HCT116 (cell line): ENCODE measurements around the gene MROH7. TPM values are rescaled to one million over a fixed set of nuclear protein-coding genes. Genes with fewer than 3 reads are reported as not detected.

Source experiments
- ATAC-seq: fragments of 200-7000 bp; cut with Tn5 transposase; 2 replicates; pipeline ENCODE4 v1.9.1; 2020; ENCODE audit warnings: mild to moderate bottlenecking, moderate library complexity
- BruUV-seq: library from RNA; stranded (reverse); fragments of 400-500 nt; replicated peaks from 2 replicates; lab custom pipeline; 2021; lab: Mats Ljungman, UMichigan
- CTCF ChIA-PET: fragments of 300-600 bp; sonication (Branson Sonifier 250); formaldehyde crosslinking; loops from one replicate; lab custom pipeline; 2021; ENCODE audit warnings: antibody characterized with exemption; lab: Charles Lee
- POLR2A ChIA-PET: fragments of 300-600, 350-600 bp; sonication (Branson Sonifier 250); formaldehyde crosslinking; loops from one replicate; lab custom pipeline; 2021; ENCODE audit warnings: antibody characterized with exemption; lab: Charles Lee
- RAD21 ChIA-PET, 2 experiments: fragments of 300-600 bp; sonication (Branson Sonifier 250); formaldehyde crosslinking; loops; one replicate each; lab custom pipeline; 2023; ENCODE audit warnings: low total read pairs in 2 of 2; ENCODE audit not compliant: uncharacterized antibody in 2 of 2, unreplicated experiment in 2 of 2, low non-redundant PET in 1 of 2; lab: Charles Lee
- DNase-seq: peaks from one replicate; pipeline ENCODE4 v3.0.0-alpha.2; 2010; ENCODE audit warnings: low read depth, low spot score
- H2AFZ ChIP-seq: fragments of 200-600 bp; shearing (Covaris generic), sonication (generic); 2 replicates; pipeline ENCODE4 v1.6.1; 2017; ENCODE audit warnings: low read depth, mixed run types, mixed read lengths, antibody characterized with exemption, low read length; ENCODE audit not compliant: poor library complexity, severe bottlenecking
- H3K27ac ChIP-seq: 2 replicates; pipeline ENCODE4 v1.5.1; 2012; ENCODE audit warnings: low read depth, low read length
- H3K27me3 ChIP-seq: fragments of 200-600 bp; sonication (generic); 2 replicates; pipeline ENCODE4 v1.6.1; 2016; ENCODE audit warnings: mixed run types, low read length, mixed read lengths; ENCODE audit not compliant: insufficient read depth
- H3K36me3 ChIP-seq, 2 experiments: fragments of 200-500 bp in 1 of 2; fragments of 200-600 bp in 1 of 2; sonication (Bioruptor generic) in 1 of 2; sonication (generic) in 1 of 2; 2 replicates each; pipeline versions ENCODE4 v1.5.1 to v1.6.1; 2014 to 2016; ENCODE audit warnings: low read length in 2 of 2, inconsistent platforms in 1 of 2, mixed read lengths in 1 of 2, mixed run types in 1 of 2; ENCODE audit not compliant: insufficient read depth in 2 of 2, control insufficient read depth in 1 of 2
- H3K4me1 ChIP-seq, 2 experiments: fragments of 200-600 bp in 1 of 2; sonication (generic) in 1 of 2; 2 replicates each; pipeline versions ENCODE4 v1.5.1 to v1.6.1; 2012 to 2017; ENCODE audit warnings: low read length in 2 of 2, inconsistent platforms in 1 of 2, mild to moderate bottlenecking in 1 of 2, mixed read lengths in 1 of 2, mixed run types in 1 of 2, moderate library complexity in 1 of 2; ENCODE audit not compliant: insufficient read depth in 2 of 2, control insufficient read depth in 1 of 2
- H3K4me2 ChIP-seq: fragments of 200-600 bp; sonication (generic); 2 replicates; pipeline ENCODE4 v1.6.1; 2017; ENCODE audit warnings: mixed run types, low read length, mixed read lengths
- H3K4me3 ChIP-seq, 2 experiments: fragments of 200-600 bp in 1 of 2; sonication (generic) in 1 of 2; replicated peaks in 1 of 2; 2 replicates each; pipeline ENCODE4 v1.5.1; 2011 to 2016; ENCODE audit warnings: low read length in 2 of 2, control low read depth in 1 of 2, low read depth in 1 of 2, mild to moderate bottlenecking in 1 of 2, mixed read lengths in 1 of 2, mixed run types in 1 of 2
- H3K79me2 ChIP-seq: fragments of 200-600 bp; sonication (generic); 2 replicates; pipeline ENCODE4 v1.6.1; 2017; ENCODE audit warnings: mild to moderate bottlenecking, mixed run types, low read length, moderate library complexity, mixed read lengths; ENCODE audit not compliant: insufficient read depth
- H3K9ac ChIP-seq: fragments of 200-600 bp; sonication (generic); 2 replicates; pipeline ENCODE4 v1.6.1; 2016; ENCODE audit warnings: low read length, mixed read lengths
- H3K9me2 ChIP-seq: fragments of 200-600 bp; sonication (generic), shearing (Covaris generic); 2 replicates; pipeline ENCODE4 v1.6.1; 2017; ENCODE audit warnings: mixed run types, mild to moderate bottlenecking, moderate library complexity; ENCODE audit not compliant: insufficient read depth
- H3K9me3 ChIP-seq, 2 experiments: fragments of 200-500 bp in 1 of 2; fragments of 200-600 bp in 1 of 2; sonication (Bioruptor generic) in 1 of 2; sonication (generic) in 1 of 2; 2 replicates each; pipeline ENCODE4 v1.6.1; 2014 to 2017; ENCODE audit warnings: low read length in 2 of 2, mixed read lengths in 2 of 2, inconsistent platforms in 1 of 2, low read depth in 1 of 2, mild to moderate bottlenecking in 1 of 2, mixed run types in 1 of 2, moderate library complexity in 1 of 2; ENCODE audit not compliant: control insufficient read depth in 1 of 2, insufficient read depth in 1 of 2
- H4K20me1 ChIP-seq: fragments of 200-600 bp; sonication (generic), shearing (Covaris generic); 2 replicates; pipeline ENCODE4 v1.6.1; 2017; ENCODE audit warnings: mixed run types, mild to moderate bottlenecking, moderate library complexity; ENCODE audit not compliant: insufficient read depth
- CBX3 ChIP-seq: IDR thresholded peaks from 2 replicates; pipeline ENCODE4 v1.6.1; 2012; ENCODE audit warnings: low read depth
- CEBPB ChIP-seq: IDR thresholded peaks from 2 replicates; pipeline ENCODE4 v1.6.1; 2012; ENCODE audit warnings: low read depth
- ELF1 ChIP-seq: IDR thresholded peaks from 2 replicates; pipeline ENCODE4 v1.6.1; 2012; ENCODE audit warnings: low read depth, borderline replicate concordance
- EZH2 ChIP-seq: fragments of 200-600 bp; sonication (generic); IDR thresholded peaks from 2 replicates; pipeline ENCODE4 v1.6.1; 2017; ENCODE audit warnings: antibody characterized with exemption, mixed run types
- JUND ChIP-seq: IDR thresholded peaks from 2 replicates; pipeline ENCODE4 v1.6.1; 2012
- MAX ChIP-seq: IDR thresholded peaks from 2 replicates; pipeline ENCODE4 v1.6.1; 2012
- SP1 ChIP-seq: IDR thresholded peaks from 2 replicates; pipeline ENCODE4 v1.6.1; 2012; ENCODE audit warnings: low read depth
- SRF ChIP-seq: IDR thresholded peaks from 2 replicates; pipeline ENCODE4 v1.6.1; 2012; ENCODE audit warnings: low read depth
- ZFX ChIP-seq: fragments of 450-650 bp; IDR thresholded peaks from 2 replicates; pipeline ENCODE4 v1.6.1; 2017
- intact Hi-C: fragments of 100-400 bp; cut with micrococcal nuclease; formaldehyde crosslinking; loops from 2 replicates; pipeline ENCODE4 v1.10.0; 2022
- total RNA-seq: library from RNA; stranded (reverse); gene quantifications from one replicate; pipeline ENCODE4 v1.2.1, GENCODE V29; 2021; ENCODE audit not compliant: unreplicated experiment
- TF ChIP-seq, protein P1 (sequence below): IDR thresholded peaks from 2 replicates; pipeline ENCODE4 v1.6.1; 2011; ENCODE audit warnings: mild to moderate bottlenecking, low read length, moderate library complexity; ENCODE audit not compliant: insufficient replicate concordance; ENCODE audit errors: extremely low read depth
- TF ChIP-seq, protein P2 (sequence below): IDR thresholded peaks from 2 replicates; pipeline ENCODE4 v1.6.1; 2012

Gene MROH7
- total RNA-seq, 1 experiment from 2014 or later, result 1.1 TPM

- TF ChIP-seq ZFX (no peak), MAX (no peak), CEBPB (no peak), SP1 (no peak), JUND (no peak), ELF1 (no peak)
- TF ChIP-seq, protein P1, sequence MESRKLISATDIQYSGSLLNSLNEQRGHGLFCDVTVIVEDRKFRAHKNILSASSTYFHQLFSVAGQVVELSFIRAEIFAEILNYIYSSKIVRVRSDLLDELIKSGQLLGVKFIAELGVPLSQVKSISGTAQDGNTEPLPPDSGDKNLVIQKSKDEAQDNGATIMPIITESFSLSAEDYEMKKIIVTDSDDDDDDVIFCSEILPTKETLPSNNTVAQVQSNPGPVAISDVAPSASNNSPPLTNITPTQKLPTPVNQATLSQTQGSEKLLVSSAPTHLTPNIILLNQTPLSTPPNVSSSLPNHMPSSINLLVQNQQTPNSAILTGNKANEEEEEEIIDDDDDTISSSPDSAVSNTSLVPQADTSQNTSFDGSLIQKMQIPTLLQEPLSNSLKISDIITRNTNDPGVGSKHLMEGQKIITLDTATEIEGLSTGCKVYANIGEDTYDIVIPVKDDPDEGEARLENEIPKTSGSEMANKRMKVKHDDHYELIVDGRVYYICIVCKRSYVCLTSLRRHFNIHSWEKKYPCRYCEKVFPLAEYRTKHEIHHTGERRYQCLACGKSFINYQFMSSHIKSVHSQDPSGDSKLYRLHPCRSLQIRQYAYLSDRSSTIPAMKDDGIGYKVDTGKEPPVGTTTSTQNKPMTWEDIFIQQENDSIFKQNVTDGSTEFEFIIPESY, result no peak
These were observed 86.4 kb downstream of the MROH7 start (continued) for GRCh38 chr1:54728027-54728426.

DNA sequence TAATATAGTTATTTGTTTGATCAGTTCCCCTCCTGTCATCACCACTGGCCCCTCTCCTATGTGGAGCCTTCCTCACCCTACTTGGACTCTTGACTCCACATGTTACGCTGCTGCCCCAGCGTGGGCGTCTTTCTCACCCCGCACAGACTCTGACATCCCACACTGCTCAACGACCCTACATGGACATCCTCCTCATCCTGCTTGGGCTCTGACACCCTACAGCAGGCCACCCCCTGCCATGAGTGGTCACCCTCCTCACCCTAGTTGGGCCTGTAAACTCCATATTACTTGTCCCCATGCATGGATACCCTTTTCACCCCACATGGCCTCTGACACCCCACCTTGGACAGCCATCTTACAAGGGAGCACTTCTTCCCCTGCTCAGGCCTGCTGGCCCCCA lies 95.1 kb downstream of the MROH7 start:
- Histone ChIP-seq H4K20me1 (no peaks in the 10 kb centered on the region), H2AFZ (no peak overlapping the region), H3K9me2 (no peaks in the 10 kb centered on the region), H3K36me3 (peaks cover 28 to 42% of the 10 kb centered on the region in 2 experiments; a peak in 3 of 4 replicates), H3K4me2 (no peak overlapping the region), H3K79me2 (no peaks in the 10 kb centered on the region; the same call in 1 of the 2 replicates), H3K27me3 (no peaks in the 10 kb centered on the region), H3K4me3 (no peak overlapping the region), H3K4me1 (no peaks in the 10 kb centered on the region), H3K27ac (no peak overlapping the region), H3K9ac (no peak overlapping the region), H3K9me3 (no peaks in the 10 kb centered on the region)
- no peak for TF ChIP-seq EZH2
- no peak for TF ChIP-seq SRF
- TF ChIP-seq, protein P2, sequence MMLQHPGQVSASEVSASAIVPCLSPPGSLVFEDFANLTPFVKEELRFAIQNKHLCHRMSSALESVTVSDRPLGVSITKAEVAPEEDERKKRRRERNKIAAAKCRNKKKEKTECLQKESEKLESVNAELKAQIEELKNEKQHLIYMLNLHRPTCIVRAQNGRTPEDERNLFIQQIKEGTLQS, result no peak
- TF ChIP-seq CBX3, result no peak
- ATAC-seq, result no peak
- intact Hi-C loops, result no loop called here
- ChIA-PET CTCF (no interaction called here), POLR2A (no interaction called here), RAD21 (no interaction called here)
- DNase-seq, result no peak
- no TSS peak for BruUV-seq
